HepG2 (cell line): Measurements from ENCODE around the gene MRPL20. TPM values are rescaled to one million over a fixed set of nuclear protein-coding genes. Genes with fewer than 3 reads are reported as not detected.

ENCODE experiments used
- AFF4 ChIP-seq: sonication (generic); formaldehyde crosslinking; IDR thresholded peaks from 2 replicates; pipeline ENCODE4 v1.4.0; 2020; ENCODE audit warnings: missing genetic modification reagents
- ATF7 ChIP-seq, 2 experiments: fragments of 450-650 bp in 1 of 2; sonication (generic) in 1 of 2; formaldehyde crosslinking in 1 of 2; IDR thresholded peaks; 2 replicates each; pipeline versions ENCODE4 v1.4.0 to v1.6.1; 2016 to 2020; ENCODE audit warnings: antibody characterized with exemption in 1 of 2, mild to moderate bottlenecking in 1 of 2, missing genetic modification reagents in 1 of 2
- EED ChIP-seq: sonication (generic); formaldehyde crosslinking; IDR thresholded peaks from 2 replicates; pipeline ENCODE4 v1.5.0; 2020; ENCODE audit warnings: mild to moderate bottlenecking, missing genetic modification reagents
- ETV5 ChIP-seq: IDR thresholded peaks from 2 replicates; pipeline ENCODE4 v1.6.1; 2018; ENCODE audit warnings: missing biosample characterization, missing genetic modification reagents, inconsistent platforms, borderline replicate concordance
- KAT2B ChIP-seq: fragments of 150-350 bp; IDR thresholded peaks from 2 replicates; pipeline ENCODE4 v1.6.1; 2014; ENCODE audit warnings: low read depth, low read length, borderline replicate concordance
- KLF12 ChIP-seq: sonication (generic); formaldehyde crosslinking; IDR thresholded peaks from 2 replicates; pipeline ENCODE4 v1.4.0; 2020; ENCODE audit warnings: missing genetic modification reagents, borderline replicate concordance
- ZNF329 ChIP-seq: sonication (generic); formaldehyde crosslinking; IDR thresholded peaks from 2 replicates; pipeline ENCODE4 v1.9.0; 2021; ENCODE audit warnings: low read depth, mild to moderate bottlenecking, missing genetic modification reagents
- ZNF788 ChIP-seq: sonication (generic); formaldehyde crosslinking; IDR thresholded peaks from 2 replicates; pipeline ENCODE4 v1.5.0; 2020; ENCODE audit warnings: mild to moderate bottlenecking, missing genetic modification reagents, borderline replicate concordance
- polyA plus RNA-seq, 8 experiments: library from polyadenylated mRNA; depleted of rRNA in 3 of 8; stranded (reverse) in 7 of 8; unstranded in 1 of 8; fragments of >200 nt; fragmentation: Illumina TruSeq in 4 of 8; extraction: Trizol in 4 of 8; gene quantifications; 2 replicates each; pipeline versions ENCODE4 v1.2.1 to v1.2.3, GENCODE V29; 2011 to 2016; ENCODE audit warnings: low read depth in 4 of 8, missing spikeins in 1 of 8, mixed read lengths in 1 of 8; ENCODE audit not compliant: insufficient read depth in 1 of 8
- total RNA-seq, 5 experiments: library from RNA; depleted of rRNA; stranded (reverse); fragments of >200 nt; fragmentation: Illumina TruSeq; extraction: Trizol; gene quantifications; 2 replicates each; pipeline ENCODE4 v1.2.3, GENCODE V29; 2016; ENCODE audit warnings: low read depth in 1 of 5
- TF ChIP-seq, protein P1 (sequence below): sonication (generic); formaldehyde crosslinking; IDR thresholded peaks from 2 replicates; pipeline ENCODE4 v1.5.0; 2020; ENCODE audit warnings: missing genetic modification reagents, mild to moderate bottlenecking, borderline replicate concordance
- TF ChIP-seq, protein P2 (sequence below): sonication (generic); formaldehyde crosslinking; IDR thresholded peaks from 2 replicates; pipeline ENCODE4 v1.5.0; 2020; ENCODE audit warnings: mild to moderate bottlenecking, missing genetic modification reagents, moderate library complexity
- TF ChIP-seq, protein P3 (sequence below): IDR thresholded peaks from 2 replicates; pipeline ENCODE4 v1.6.1; 2016; ENCODE audit warnings: missing genetic modification reagents, missing compliant biosample characterization
- TF ChIP-seq, protein P4 (sequence below): sonication (generic); formaldehyde crosslinking; IDR thresholded peaks from 2 replicates; pipeline ENCODE4 v1.4.0; 2020; ENCODE audit warnings: mild to moderate bottlenecking, low read depth, missing genetic modification reagents
- TF ChIP-seq, protein P5 (sequence below): sonication (generic); formaldehyde crosslinking; IDR thresholded peaks from 2 replicates; pipeline ENCODE4 v1.8.0; 2022; ENCODE audit warnings: missing genetic modification reagents, mild to moderate bottlenecking, moderate library complexity, borderline replicate concordance

MRPL20 gene
- total and polyA plus RNA-seq, 2 of the 13 experiments (the other 11 are each of a cell fraction or from before 2014, with no cell fraction given): 59.2 to 127 TPM

DNA sequence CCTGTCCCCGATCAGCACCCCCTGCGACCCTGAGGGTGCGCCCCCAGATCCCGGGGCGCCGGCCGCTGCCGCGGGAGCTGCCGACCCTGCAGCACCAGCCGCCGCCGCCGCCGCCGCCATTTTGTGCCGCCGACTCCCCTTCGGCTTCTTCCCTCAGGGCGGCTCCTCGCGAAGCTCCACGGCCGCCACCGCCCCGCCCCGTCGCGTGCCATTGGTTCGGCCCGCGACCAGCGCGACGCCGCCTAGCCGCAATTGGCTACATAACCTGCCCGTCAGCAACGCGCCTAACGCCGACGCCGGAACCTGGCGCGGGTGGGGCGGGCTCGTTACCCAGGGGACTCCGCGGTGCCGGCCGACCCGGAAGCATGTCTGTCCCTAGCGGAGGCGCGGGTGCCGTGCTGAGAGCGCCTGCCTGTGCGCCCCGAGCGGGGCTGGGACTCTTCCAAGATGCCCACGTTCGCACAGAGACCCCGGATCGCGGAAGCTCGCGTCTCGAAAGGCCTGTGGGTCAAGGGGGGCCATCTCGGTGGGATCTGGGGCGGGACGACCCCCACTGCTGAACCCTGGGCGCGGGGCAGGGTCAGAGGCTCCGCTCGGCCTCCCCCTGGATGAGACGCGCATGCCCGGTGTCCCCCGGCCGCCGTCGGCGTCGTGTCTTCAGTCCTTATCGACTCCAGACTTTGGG is 7.8 kb downstream of the MRPL20 start, which contains the start of gene CCNL2 (continued):
- TF ChIP-seq, protein P1, sequence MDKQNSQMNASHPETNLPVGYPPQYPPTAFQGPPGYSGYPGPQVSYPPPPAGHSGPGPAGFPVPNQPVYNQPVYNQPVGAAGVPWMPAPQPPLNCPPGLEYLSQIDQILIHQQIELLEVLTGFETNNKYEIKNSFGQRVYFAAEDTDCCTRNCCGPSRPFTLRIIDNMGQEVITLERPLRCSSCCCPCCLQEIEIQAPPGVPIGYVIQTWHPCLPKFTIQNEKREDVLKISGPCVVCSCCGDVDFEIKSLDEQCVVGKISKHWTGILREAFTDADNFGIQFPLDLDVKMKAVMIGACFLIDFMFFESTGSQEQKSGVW: no peak
- TF ChIP-seq, protein P2, sequence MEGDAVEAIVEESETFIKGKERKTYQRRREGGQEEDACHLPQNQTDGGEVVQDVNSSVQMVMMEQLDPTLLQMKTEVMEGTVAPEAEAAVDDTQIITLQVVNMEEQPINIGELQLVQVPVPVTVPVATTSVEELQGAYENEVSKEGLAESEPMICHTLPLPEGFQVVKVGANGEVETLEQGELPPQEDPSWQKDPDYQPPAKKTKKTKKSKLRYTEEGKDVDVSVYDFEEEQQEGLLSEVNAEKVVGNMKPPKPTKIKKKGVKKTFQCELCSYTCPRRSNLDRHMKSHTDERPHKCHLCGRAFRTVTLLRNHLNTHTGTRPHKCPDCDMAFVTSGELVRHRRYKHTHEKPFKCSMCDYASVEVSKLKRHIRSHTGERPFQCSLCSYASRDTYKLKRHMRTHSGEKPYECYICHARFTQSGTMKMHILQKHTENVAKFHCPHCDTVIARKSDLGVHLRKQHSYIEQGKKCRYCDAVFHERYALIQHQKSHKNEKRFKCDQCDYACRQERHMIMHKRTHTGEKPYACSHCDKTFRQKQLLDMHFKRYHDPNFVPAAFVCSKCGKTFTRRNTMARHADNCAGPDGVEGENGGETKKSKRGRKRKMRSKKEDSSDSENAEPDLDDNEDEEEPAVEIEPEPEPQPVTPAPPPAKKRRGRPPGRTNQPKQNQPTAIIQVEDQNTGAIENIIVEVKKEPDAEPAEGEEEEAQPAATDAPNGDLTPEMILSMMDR (CRISPR knock-in tag): peak; percentile 63
- TF ChIP-seq, protein P3, sequence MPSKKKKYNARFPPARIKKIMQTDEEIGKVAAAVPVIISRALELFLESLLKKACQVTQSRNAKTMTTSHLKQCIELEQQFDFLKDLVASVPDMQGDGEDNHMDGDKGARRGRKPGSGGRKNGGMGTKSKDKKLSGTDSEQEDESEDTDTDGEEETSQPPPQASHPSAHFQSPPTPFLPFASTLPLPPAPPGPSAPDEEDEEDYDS (CRISPR knock-in tag): peak; percentile 88
- TF ChIP-seq ATF7 (IDR thresholded peaks at IDR 0.05) (no peak), ATF7 (CRISPR knock-in tag; IDR thresholded peaks at IDR 0.05) (no peak), KAT2B (no peak), EED (CRISPR knock-in tag) (no peak), AFF4 (CRISPR knock-in tag) (no peak), KLF12 (peak; percentile 91), ZNF788 (peak; percentile 77; the same call in 1 of the 2 replicates), ETV5 (CRISPR knock-in tag) (peak; percentile 85), ZNF329 (CRISPR knock-in tag) (no peak)
- TF ChIP-seq, protein P4, sequence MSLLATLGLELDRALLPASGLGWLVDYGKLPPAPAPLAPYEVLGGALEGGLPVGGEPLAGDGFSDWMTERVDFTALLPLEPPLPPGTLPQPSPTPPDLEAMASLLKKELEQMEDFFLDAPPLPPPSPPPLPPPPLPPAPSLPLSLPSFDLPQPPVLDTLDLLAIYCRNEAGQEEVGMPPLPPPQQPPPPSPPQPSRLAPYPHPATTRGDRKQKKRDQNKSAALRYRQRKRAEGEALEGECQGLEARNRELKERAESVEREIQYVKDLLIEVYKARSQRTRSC (CRISPR knock-in tag): no peak; the same call in 1 of the 2 replicates
- TF ChIP-seq, protein P5, sequence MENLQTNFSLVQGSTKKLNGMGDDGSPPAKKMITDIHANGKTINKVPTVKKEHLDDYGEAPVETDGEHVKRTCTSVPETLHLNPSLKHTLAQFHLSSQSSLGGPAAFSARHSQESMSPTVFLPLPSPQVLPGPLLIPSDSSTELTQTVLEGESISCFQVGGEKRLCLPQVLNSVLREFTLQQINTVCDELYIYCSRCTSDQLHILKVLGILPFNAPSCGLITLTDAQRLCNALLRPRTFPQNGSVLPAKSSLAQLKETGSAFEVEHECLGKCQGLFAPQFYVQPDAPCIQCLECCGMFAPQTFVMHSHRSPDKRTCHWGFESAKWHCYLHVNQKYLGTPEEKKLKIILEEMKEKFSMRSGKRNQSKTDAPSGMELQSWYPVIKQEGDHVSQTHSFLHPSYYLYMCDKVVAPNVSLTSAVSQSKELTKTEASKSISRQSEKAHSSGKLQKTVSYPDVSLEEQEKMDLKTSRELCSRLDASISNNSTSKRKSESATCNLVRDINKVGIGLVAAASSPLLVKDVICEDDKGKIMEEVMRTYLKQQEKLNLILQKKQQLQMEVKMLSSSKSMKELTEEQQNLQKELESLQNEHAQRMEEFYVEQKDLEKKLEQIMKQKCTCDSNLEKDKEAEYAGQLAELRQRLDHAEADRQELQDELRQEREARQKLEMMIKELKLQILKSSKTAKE (CRISPR knock-in tag): no peak
